Stomach (tissue), 9 donors: ENCODE measurements around the gene NFKBIA. TPM values are rescaled to one million over a fixed set of nuclear protein-coding genes. Genes with fewer than 3 reads are reported as not detected.

Source experiments
- DNase-seq, 2 donors: peaks; one replicate each; pipeline versions ENCODE4 v3.0.0 to v3.0.0-alpha.2; 2013 to 2019
- H3K27ac ChIP-seq, 5 donors: fragments of 200-600 bp in 4 of 5; sonication (generic) in 4 of 5; one replicate each; pipeline ENCODE4 v1.5.1; 2013 to 2019; ENCODE audit warnings: mild to moderate bottlenecking in 1 of 5, moderate library complexity in 1 of 5
- H3K27me3 ChIP-seq, 3 donors: fragments of 200-600 bp; sonication (generic); one replicate each; pipeline ENCODE4 v1.5.1; 2017 to 2019; ENCODE audit warnings: mixed run types in 1 of 3
- H3K36me3 ChIP-seq, 4 donors: fragments of 200-600 bp; sonication (generic); 1 replicate in 3 of 4; 2 replicates in 1 of 4; pipeline ENCODE4 v1.5.1; 2016 to 2019
- H3K4me1 ChIP-seq, 4 donors: fragments of 200-600 bp; sonication (generic); one replicate each; pipeline ENCODE4 v1.5.1; 2016 to 2019
- H3K4me3 ChIP-seq, 4 donors: fragments of 200-600 bp; sonication (generic) in 3 of 4; one replicate each; pipeline ENCODE4 v1.5.1; 2016 to 2019; ENCODE audit warnings: mild to moderate bottlenecking in 1 of 4
- H3K9me3 ChIP-seq, 4 donors: fragments of 200-600 bp; sonication (generic); one replicate each; pipeline ENCODE4 v1.5.1; 2016 to 2019
- EP300 ChIP-seq: sonication (generic); formaldehyde crosslinking; IDR thresholded peaks from one replicate; pipeline ENCODE4 v1.6.1; 2017; ENCODE audit warnings: antibody characterized with exemption
- POLR2A ChIP-seq, 4 donors: fragments of 450-650 bp; IDR thresholded peaks; one replicate each; pipeline ENCODE4 v1.6.1; 2016; ENCODE audit warnings: antibody characterized with exemption in 4 of 4, control low read depth in 2 of 4, mild to moderate bottlenecking in 1 of 4, moderate library complexity in 1 of 4
- POLR2AphosphoS5 ChIP-seq, 3 donors: sonication (generic); formaldehyde crosslinking; IDR thresholded peaks; one replicate each; pipeline ENCODE4 v1.6.1; 2016; ENCODE audit warnings: antibody characterized with exemption in 3 of 3
- WGBS, 5 donors: extraction: QIAGEN DNeasy Blood & Tissue Kit in 3 of 5; methylation state at CpG; one replicate each; pipeline versions ENCODE4 v1.1.5 to v1.1.7; 2013 to 2018; 5-methylcytosine and 5-hydroxymethylcytosine counted together
- intact Hi-C: fragments of 100-400 bp; cut with DNase I; formaldehyde crosslinking; loops from one replicate; pipeline ENCODE4 v1.15.1; 2023; ENCODE audit warnings: low total_unique reads
- polyA plus RNA-seq, 3 donors: library from polyadenylated mRNA; stranded (reverse); fragments of 200-250 nt; gene quantifications; one replicate each; pipeline ENCODE4 v1.2.3, GENCODE V29; 2013
- total RNA-seq, 5 donors: library from RNA; depleted of rRNA; stranded (reverse); fragments of >200 nt; gene quantifications; one replicate each; pipeline versions ENCODE4 v1.1.0 to v1.2.3, GENCODE V29; 2014 to 2016
- TF ChIP-seq, protein P1 (sequence below), 7 experiments: fragments of 450-650 bp in 4 of 7; fragments of 200-600 bp in 3 of 7; sonication (generic) in 3 of 7; IDR thresholded peaks; one replicate each; pipeline ENCODE4 v1.5.1; 2016 to 2019; ENCODE audit warnings: antibody characterized with exemption in 7 of 7, control low read depth in 2 of 7, mild to moderate bottlenecking in 1 of 7
- donor health status: healthy with polysubstance abuse.
- donor health status: Bipolar disorder and iron deficiency.
- donor health status: healthy.

NFKBIA gene
- total and polyA plus RNA-seq, 8 donors = 107 to 605 (median 172) TPM

DNA sequence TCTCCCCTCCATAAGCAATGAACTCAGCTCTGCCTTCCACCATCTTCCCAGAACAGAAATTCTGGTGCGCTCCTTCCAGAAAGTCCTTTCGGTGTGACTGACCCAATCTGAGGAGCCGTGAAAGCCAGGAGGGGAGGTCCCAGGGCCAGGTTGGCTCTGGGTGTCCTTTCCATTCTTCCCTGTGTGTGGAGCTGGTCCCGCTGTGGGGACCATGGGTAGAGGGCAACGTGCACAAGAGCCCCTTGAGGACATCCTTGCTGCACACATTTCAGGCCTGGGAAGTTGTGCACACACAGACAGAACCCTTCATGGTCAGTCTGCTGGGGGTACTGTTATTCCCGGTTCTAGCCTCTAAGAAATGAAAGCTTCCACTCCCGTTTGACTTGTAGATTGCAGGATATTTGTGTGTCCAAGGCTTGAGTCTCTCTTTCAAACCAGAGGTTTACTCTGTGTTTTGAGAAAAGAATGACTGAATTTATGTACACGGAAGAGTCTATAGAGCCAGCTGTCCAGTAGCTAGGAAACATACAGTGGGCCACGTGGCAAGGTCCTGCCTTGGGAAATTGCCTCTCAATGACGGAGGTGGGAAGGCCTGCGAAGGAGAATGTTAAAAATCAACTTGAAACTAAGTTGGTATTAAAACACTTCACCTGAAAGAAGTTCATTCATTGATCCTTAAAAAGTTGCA lies 10.1 kb downstream of the NFKBIA start:
- H3K4me1 ChIP-seq = peaks cover 20 to 35% (median 24%) of the 10 kb centered on the region in 4 donors
- no peak overlapping the region for H3K4me3 ChIP-seq
- WGBS, 5 donors = 79 to 88% (median 86%) methylated on average over 11 of the region's 11 CpGs
- H3K27ac ChIP-seq = no peak overlapping the region
- DNase-seq = no peak
- H3K36me3 ChIP-seq = peaks cover 0 to 7% (median 1%) of the 10 kb centered on the region in 4 donors
- TF ChIP-seq EP300 = no peak
- TF ChIP-seq, protein P1, sequence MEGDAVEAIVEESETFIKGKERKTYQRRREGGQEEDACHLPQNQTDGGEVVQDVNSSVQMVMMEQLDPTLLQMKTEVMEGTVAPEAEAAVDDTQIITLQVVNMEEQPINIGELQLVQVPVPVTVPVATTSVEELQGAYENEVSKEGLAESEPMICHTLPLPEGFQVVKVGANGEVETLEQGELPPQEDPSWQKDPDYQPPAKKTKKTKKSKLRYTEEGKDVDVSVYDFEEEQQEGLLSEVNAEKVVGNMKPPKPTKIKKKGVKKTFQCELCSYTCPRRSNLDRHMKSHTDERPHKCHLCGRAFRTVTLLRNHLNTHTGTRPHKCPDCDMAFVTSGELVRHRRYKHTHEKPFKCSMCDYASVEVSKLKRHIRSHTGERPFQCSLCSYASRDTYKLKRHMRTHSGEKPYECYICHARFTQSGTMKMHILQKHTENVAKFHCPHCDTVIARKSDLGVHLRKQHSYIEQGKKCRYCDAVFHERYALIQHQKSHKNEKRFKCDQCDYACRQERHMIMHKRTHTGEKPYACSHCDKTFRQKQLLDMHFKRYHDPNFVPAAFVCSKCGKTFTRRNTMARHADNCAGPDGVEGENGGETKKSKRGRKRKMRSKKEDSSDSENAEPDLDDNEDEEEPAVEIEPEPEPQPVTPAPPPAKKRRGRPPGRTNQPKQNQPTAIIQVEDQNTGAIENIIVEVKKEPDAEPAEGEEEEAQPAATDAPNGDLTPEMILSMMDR (IDR thresholded peaks at IDR 0.05) = no peak
- no peak for TF ChIP-seq POLR2AphosphoS5 (IDR thresholded peaks at IDR 0.05)
- no peak for TF ChIP-seq POLR2A (IDR thresholded peaks at IDR 0.05)
- intact Hi-C loops = no loop called here
- no peaks in the 10 kb centered on the region for H3K27me3 ChIP-seq
- no peaks in the 10 kb centered on the region for H3K9me3 ChIP-seq

DNA sequence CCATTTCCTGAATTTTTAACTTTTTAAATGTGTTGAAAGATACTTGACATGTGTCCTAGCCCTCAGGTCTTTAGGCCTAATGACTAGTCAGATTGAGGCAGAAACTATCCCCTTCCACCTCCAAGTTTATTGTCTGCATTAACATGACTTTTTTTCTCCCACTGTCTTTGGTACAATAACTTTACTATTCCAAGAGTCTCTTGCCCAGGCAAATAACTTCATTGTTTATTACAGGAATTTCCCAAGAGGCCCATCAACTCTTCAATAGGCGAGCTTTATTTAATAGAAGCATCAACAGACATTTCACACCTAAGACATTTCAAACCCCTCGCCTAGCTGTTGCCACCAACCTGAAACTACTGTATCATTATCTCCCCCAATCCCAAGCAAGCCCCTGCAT lies 10.7 kb downstream of the NFKBIA start:
- Histone ChIP-seq H3K36me3 (peaks cover 0 to under 1% (median 0%) of the 10 kb centered on the region in 4 donors), H3K4me1 (peaks cover 14 to 28% (median 18%) of the 10 kb centered on the region in 4 donors), H3K27me3 (no peaks in the 10 kb centered on the region), H3K27ac (no peak overlapping the region), H3K4me3 (no peak overlapping the region), H3K9me3 (no peaks in the 10 kb centered on the region)
- WGBS, 5 donors = 83 to 89% (median 85%) methylated on average over 2 of the region's 2 CpGs
- intact Hi-C loops = no loop called here
- TF ChIP-seq POLR2AphosphoS5 (IDR thresholded peaks at IDR 0.05) (no peak), POLR2A (IDR thresholded peaks at IDR 0.05) (no peak), EP300 (no peak)
- TF ChIP-seq, protein P1 (IDR thresholded peaks at IDR 0.05) = no peak
- DNase-seq = no peak

DNA sequence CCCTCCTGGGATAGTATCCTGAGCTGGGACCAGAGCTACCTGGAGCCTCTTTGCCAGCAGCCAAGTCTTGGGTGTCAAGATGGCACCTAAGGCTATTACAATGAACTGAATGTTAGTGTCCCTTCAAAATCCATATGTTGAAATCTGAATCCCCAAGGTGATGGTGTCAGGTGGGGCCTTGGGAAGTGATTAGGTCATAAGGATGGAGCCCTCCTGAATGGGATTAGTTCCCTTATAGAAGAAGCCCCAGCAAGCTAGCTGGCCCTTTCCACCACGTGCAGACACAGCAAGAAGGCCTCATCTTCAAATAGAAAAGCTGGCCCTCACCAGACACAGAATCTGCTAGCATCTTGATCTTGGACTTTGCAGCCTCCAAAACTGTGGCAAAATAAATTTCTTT lies 12.4 kb downstream of the NFKBIA start:
- H3K27me3 ChIP-seq = no peaks in the 10 kb centered on the region
- H3K9me3 ChIP-seq = no peaks in the 10 kb centered on the region
- no peak for DNase-seq
- H3K36me3 ChIP-seq = no peaks in the 10 kb centered on the region
- H3K27ac ChIP-seq = no peak overlapping the region
- no peak overlapping the region for H3K4me3 ChIP-seq
- 93 to 100% (median 95%) methylated on average over 1 of the region's 1 CpG for WGBS, 5 donors
- TF ChIP-seq EP300 (no peak), POLR2AphosphoS5 (IDR thresholded peaks at IDR 0.05) (no peak), POLR2A (IDR thresholded peaks at IDR 0.05) (no peak)
- TF ChIP-seq, protein P1 (IDR thresholded peaks at IDR 0.05) = no peak
- intact Hi-C loops = no loop called here
- H3K4me1 ChIP-seq = peaks cover 0 to 11% (median 1%) of the 10 kb centered on the region in 4 donors

DNA sequence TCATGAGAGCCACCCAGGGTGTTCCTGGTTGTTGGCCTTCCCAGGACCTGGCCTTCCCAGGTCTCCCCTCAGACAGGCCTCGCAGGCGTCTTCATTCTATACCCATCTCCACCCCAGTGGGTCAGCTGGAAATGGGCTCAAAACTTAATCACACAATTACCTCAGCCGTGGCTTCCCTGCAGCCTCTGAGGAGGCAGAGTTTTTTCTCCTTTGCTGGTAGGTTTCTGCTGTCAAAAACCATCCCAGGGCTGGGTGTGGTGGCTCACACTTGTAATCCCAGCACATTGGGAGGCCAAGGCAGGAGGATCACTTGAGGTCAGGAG lies 13.2 kb downstream of the NFKBIA start:
- DNase-seq = no peak
- Histone ChIP-seq H3K4me1 (peaks cover 0 to 8% (median 4%) of the 10 kb centered on the region in 4 donors), H3K36me3 (no peaks in the 10 kb centered on the region), H3K27ac (no peak overlapping the region), H3K27me3 (no peaks in the 10 kb centered on the region), H3K4me3 (no peak overlapping the region), H3K9me3 (no peaks in the 10 kb centered on the region)
- 62 to 93% (median 90%) methylated on average over 3 of the region's 3 CpGs for WGBS, 5 donors
- TF ChIP-seq POLR2A (IDR thresholded peaks at IDR 0.05) (no peak), EP300 (no peak), POLR2AphosphoS5 (IDR thresholded peaks at IDR 0.05) (no peak)
- TF ChIP-seq, protein P1 (IDR thresholded peaks at IDR 0.05) = no peak
- intact Hi-C loops = no loop called here
